22Rv1 (cell line): ENCODE results near the gene KRTAP4-3.

Experiments used
- CTCF ChIP-seq: fragments of 450-650 bp; IDR thresholded peaks from 2 replicates; pipeline ENCODE4 v1.5.1; 2017; ENCODE audit warnings: mild to moderate bottlenecking
- ZFX ChIP-seq: fragments of 450-650 bp; IDR thresholded peaks from 2 replicates; pipeline ENCODE4 v1.6.1; 2017; ENCODE audit warnings: antibody characterized with exemption, borderline replicate concordance

- TF ChIP-seq CTCF (no peak), ZFX (no peak)
These were observed 28.0 kb upstream of the KRTAP4-3 start for GRCh38 chr17:41196068-41196467.
